GM12878 (cell line): ENCODE data around the gene GAS2L3. TPM values are rescaled to one million over a fixed set of nuclear protein-coding genes. Genes with fewer than 3 reads are reported as not detected.

ENCODE experiments used
- ATAC-seq: fragments of 200-7000 bp; cut with Tn5 transposase; 3 replicates; pipeline ENCODE4 v1.9.1; 2020; ENCODE audit warnings: mild to moderate bottlenecking, moderate library complexity
- BruUV-seq: library from RNA; stranded (reverse); fragments of 400-500 nt; replicated peaks from 2 replicates; lab custom pipeline; 2021; lab: Mats Ljungman, UMichigan
- CTCF ChIA-PET: fragments of 300-600 bp; sonication (Branson Sonifier 250); formaldehyde crosslinking; extraction: SDS; loops from one replicate; lab custom pipeline; 2021; ENCODE audit warnings: inconsistent platforms; lab: Yijun Ruan, JAX
- POLR2A ChIA-PET: fragments of 350-600 bp; formaldehyde crosslinking; extraction: SDS; loops from one replicate; lab custom pipeline; 2021; ENCODE audit warnings: inconsistent platforms; lab: Charles Lee
- RAD21 ChIA-PET: fragments of 300-600 bp; sonication (Branson Sonifier 250); formaldehyde crosslinking; loops from one replicate; lab custom pipeline; 2023; ENCODE audit warnings: antibody characterized with exemption; ENCODE audit not compliant: unreplicated experiment; lab: Charles Lee
- SMC1A ChIA-PET: fragments of 300-600 bp; sonication (Branson Sonifier 250); formaldehyde crosslinking; loops from one replicate; lab custom pipeline; 2023; ENCODE audit not compliant: unreplicated experiment, uncharacterized antibody; lab: Charles Lee
- DNase-seq: peaks from one replicate; pipeline ENCODE4 v3.0.0-alpha.2; 2011; ENCODE audit warnings: low read depth, low spot score
- FAIRE-seq: peaks from 3 replicates; lab custom pipeline; 2011; peaks lifted over from hg19 to GRCh38; lab: Jason Lieb, UNC
- H2AFZ ChIP-seq: 2 replicates; pipeline ENCODE4 v1.6.0; 2011; ENCODE audit warnings: low read depth, low read length, control low read depth; ENCODE audit not compliant: control insufficient read depth
- H3K27ac ChIP-seq: 2 replicates; pipeline ENCODE4 v1.5.1; 2011; ENCODE audit warnings: control low read depth; ENCODE audit not compliant: control insufficient read depth, insufficient read depth
- H3K27me3 ChIP-seq, 2 experiments: replicated peaks in 1 of 2; 2 replicates each; pipeline versions ENCODE4 v1.6.0 to v1.6.1; 2011; ENCODE audit warnings: low read length in 1 of 2; ENCODE audit not compliant: control insufficient read depth in 2 of 2, insufficient read depth in 2 of 2
- H3K36me3 ChIP-seq, 2 experiments: 2 replicates each; pipeline ENCODE4 v1.5.1; 2011; ENCODE audit warnings: low read length in 1 of 2; ENCODE audit not compliant: control insufficient read depth in 2 of 2, insufficient read depth in 2 of 2
- H3K4me1 ChIP-seq: 2 replicates; pipeline ENCODE4 v1.6.1; 2011; ENCODE audit warnings: mild to moderate bottlenecking, low read length, moderate library complexity, mixed read lengths; ENCODE audit not compliant: control insufficient read depth, insufficient read depth
- H3K4me2 ChIP-seq: 2 replicates; pipeline ENCODE4 v1.6.0; 2011; ENCODE audit warnings: control low read depth; ENCODE audit not compliant: control insufficient read depth, insufficient read depth
- H3K4me3 ChIP-seq: fragments of 200-600 bp; sonication (generic); 2 replicates; pipeline ENCODE4 v1.5.1; 2016
- H3K79me2 ChIP-seq: 2 replicates; pipeline ENCODE4 v1.6.0; 2011; ENCODE audit warnings: low read length; ENCODE audit not compliant: control insufficient read depth, insufficient read depth
- H3K9ac ChIP-seq: 2 replicates; pipeline ENCODE4 v1.8.0; 2011; ENCODE audit warnings: low read length, control low read depth, mixed read lengths; ENCODE audit not compliant: control insufficient read depth, insufficient read depth
- H3K9me3 ChIP-seq: replicated peaks from 3 replicates; pipeline ENCODE4 v1.5.1; 2011; ENCODE audit warnings: mild to moderate bottlenecking, low read length; ENCODE audit not compliant: control insufficient read depth, insufficient read depth
- H4K20me1 ChIP-seq: 2 replicates; pipeline ENCODE4 v1.6.0; 2011; ENCODE audit not compliant: control insufficient read depth, insufficient read depth
- BHLHE40 ChIP-seq, 2 experiments: fragments of 450-650 bp in 1 of 2; IDR thresholded peaks; 2 replicates each; pipeline ENCODE4 v1.6.1; 2011 to 2017; ENCODE audit warnings: low read depth in 2 of 2, borderline replicate concordance in 1 of 2, improper control_type of control experiment in 1 of 2, low read length in 1 of 2, mild to moderate bottlenecking in 1 of 2
- CBFB ChIP-seq: IDR thresholded peaks from 2 replicates; pipeline ENCODE4 v1.6.1; 2016; ENCODE audit warnings: antibody characterized with exemption, low read depth
- CBX3 ChIP-seq: fragments of 200-600 bp; sonication (generic); IDR thresholded peaks from 2 replicates; pipeline ENCODE4 v1.6.1; 2016; ENCODE audit warnings: low read depth, borderline replicate concordance
- ESRRA ChIP-seq: IDR thresholded peaks from 2 replicates; pipeline ENCODE4 v1.6.1; 2012; ENCODE audit warnings: mild to moderate bottlenecking, low read length, improper control_type of control experiment
- SMC3 ChIP-seq: IDR thresholded peaks from 2 replicates; pipeline ENCODE4 v1.6.1; 2011; ENCODE audit warnings: low read length, improper control_type of control experiment, borderline replicate concordance
- WGBS: methylation state at CpG from one replicate; pipeline ENCODE4 v1.1.6; 2016; ENCODE audit warnings: low lambda C conversion rate; ENCODE audit not compliant: insufficient replicate concordance, insufficient coverage; ENCODE audit errors: missing lambda C conversion rate; 5-methylcytosine and 5-hydroxymethylcytosine counted together
- in situ Hi-C: fragments of 300-500 bp; cut with MboI; formaldehyde crosslinking; loops from 9 replicates; pipeline ENCODE4 v1.14.3; 2018; ENCODE audit warnings: mixed read lengths
- intact Hi-C: fragments of 100-400 bp; cut with micrococcal nuclease; formaldehyde crosslinking; loops from one replicate; pipeline ENCODE4 v1.14.2; 2022; ENCODE audit not compliant: unreplicated experiment
- polyA plus RNA-seq, 11 experiments: library from polyadenylated mRNA; depleted of rRNA in 4 of 11; unstranded in 6 of 11; stranded (reverse) in 5 of 11; fragments of >200 nt; fragmentation: Nextera tagmentation in 4 of 11; fragmentation: Illumina TruSeq in 1 of 11; extraction: Ambion mirVana in 4 of 11; extraction: Trizol in 1 of 11; gene quantifications; 1 replicate in 1 of 11; 2 replicates in 10 of 11; pipeline versions ENCODE4 v1.2.1 to v1.2.3, GENCODE V29; 2011 to 2016; ENCODE audit warnings: inconsistent platforms in 2 of 11, missing spikeins in 2 of 11, low read depth in 1 of 11
- total RNA-seq, 4 experiments: library from RNA; depleted of rRNA in 3 of 4; stranded (reverse); fragments of >200 nt in 3 of 4; fragmentation: Illumina TruSeq in 1 of 4; extraction: Trizol in 1 of 4; gene quantifications; 2 replicates each; pipeline versions ENCODE4 v1.2.1 to v1.2.3, GENCODE V29; 2013 to 2021

The GAS2L3 gene
- total and polyA plus RNA-seq, 10 of the 15 experiments (the other 5 are each of a cell fraction or from before 2014, with no cell fraction given), result 0.46 to 6.6 (median 2.4) TPM

DNA sequence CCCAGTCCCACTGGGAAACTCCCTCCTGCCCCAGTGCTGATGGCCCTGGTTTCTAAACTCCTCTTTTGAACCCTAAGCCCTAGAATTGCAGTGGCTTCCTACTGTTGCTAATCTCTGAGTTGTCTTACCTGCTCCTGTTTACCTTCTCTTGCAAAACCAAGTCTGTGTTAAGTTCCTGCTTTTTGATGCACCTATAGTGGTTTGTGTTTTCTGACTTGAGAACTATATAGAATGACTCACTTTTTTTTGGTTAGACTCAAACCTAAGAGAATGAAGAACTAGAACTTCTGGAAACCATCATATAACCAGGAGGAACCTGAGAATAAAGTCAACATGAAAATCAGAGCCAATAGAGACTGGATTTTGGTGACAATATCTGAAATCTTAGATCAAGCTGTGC, 5.5 kb upstream of the GAS2L3 start (continued):
- no peak; a peak in 1 of 4 replicates for TF ChIP-seq BHLHE40 (IDR thresholded peaks at IDR 0.05; ENCODE audit: borderline replicate concordance in 1 of 2, low read depth in 2 of 2, low read length in 1 of 2)
- no peak for TF ChIP-seq CBFB
- no peak for TF ChIP-seq ESRRA

DNA sequence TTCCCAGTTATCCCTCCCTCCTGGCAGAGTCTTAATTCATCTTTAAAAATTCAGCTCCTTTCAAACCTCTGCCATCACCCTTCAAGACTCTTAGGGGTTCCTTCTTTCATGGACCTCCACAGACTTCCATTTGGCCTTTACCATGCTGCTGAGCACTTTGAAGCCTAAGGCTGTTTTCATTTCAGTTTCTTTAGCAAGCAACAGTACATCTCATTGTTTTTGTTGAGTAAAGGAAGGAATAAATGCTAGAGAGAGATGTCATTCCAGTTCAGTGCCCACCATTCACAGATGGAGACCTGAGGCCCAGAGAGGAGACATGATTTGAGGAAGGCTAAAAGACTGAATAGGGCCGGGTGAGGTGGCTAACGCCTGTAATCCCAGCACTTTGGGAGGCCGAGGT, 1.3 kb upstream of the GAS2L3 start:
- no peak for ATAC-seq
- no peaks in the 10 kb centered on the region for H3K9me3 ChIP-seq
- H3K36me3 ChIP-seq, result no peaks in the 10 kb centered on the region
- no peaks in the 10 kb centered on the region; the same call in 1 of the 2 replicates for H3K79me2 ChIP-seq
- FAIRE-seq, result no peak
- no peak overlapping the region for H3K27ac ChIP-seq
- H2AFZ ChIP-seq, result no peak overlapping the region
- no peak overlapping the region for H3K4me3 ChIP-seq
- no peak overlapping the region for H3K4me2 ChIP-seq
- DNase-seq, result no peak
- intact Hi-C loops (no loop called here), in situ Hi-C loops (no loop called here)
- POLR2A ChIA-PET, result interaction anchor here (0.8 kb wide), 1 partner anchor 90 kb away, joined by 3 read pairs; no protein-coding TSS in a partner anchor
- SMC1A ChIA-PET, result no interaction called here
- no peak overlapping the region for H3K9ac ChIP-seq
- CTCF ChIA-PET, result no interaction called here
- BruUV-seq, result no TSS peak
- H3K4me1 ChIP-seq, result peaks cover 19% of the 10 kb centered on the region
- RAD21 ChIA-PET, result no interaction called here
- TF ChIP-seq SMC3, result no peak
- TF ChIP-seq CBX3, result no peak
- TF ChIP-seq, all 136 proteins: peak for 0
- Histone ChIP-seq H3K27me3 (no peaks in the 10 kb centered on the region), H4K20me1 (no peaks in the 10 kb centered on the region)
- WGBS, result 67% methylated on average over 3 of the region's 3 CpGs
